ENCODE data around the gene C1QTNF1.
"Not testable (repeated sequence)": the region's sequence is repeated elsewhere in the genome, so short reads cannot be mapped to it uniquely, and the experiment has no call there.

Gene C1QTNF1

GRCh38 chr17:79029327-79030009 lies 5.5 kb downstream of the C1QTNF1 start:
- TF ChIP-seq CTCF (IDR thresholded peaks at IDR 0.05; ENCODE audit: borderline replicate concordance, insufficient read depth, low read depth, low read length), result no peak
- no peak overlapping the region for H3K4me3 ChIP-seq (ENCODE audit: low read depth, low read length)

GRCh38 chr17:79030636-79031035 lies 6.7 kb downstream of the C1QTNF1 start:
- H3K4me3 ChIP-seq (ENCODE audit: low read depth, low read length), result not testable (repeated sequence)

- TF ChIP-seq CTCF (IDR thresholded peaks at IDR 0.05; ENCODE audit: borderline replicate concordance, insufficient read depth, low read depth, low read length), result no peak
- H3K4me3 ChIP-seq (ENCODE audit: low read depth, low read length), result no peak overlapping the region
Measured at GRCh38 chr17:79031996-79032875, 8.3 kb downstream of the C1QTNF1 start.

GRCh38 chr17:79033046-79033616 lies 9.2 kb downstream of the C1QTNF1 start:
- H3K4me3 ChIP-seq (ENCODE audit: low read depth, low read length), result no peak overlapping the region
- TF ChIP-seq CTCF (IDR thresholded peaks at IDR 0.05; ENCODE audit: borderline replicate concordance, insufficient read depth, low read depth, low read length), result no peak

GRCh38 chr17:79033741-79034501 lies 10.0 kb downstream of the C1QTNF1 start:
- no peak overlapping the region for H3K4me3 ChIP-seq (ENCODE audit: low read depth, low read length)
- TF ChIP-seq CTCF (IDR thresholded peaks at IDR 0.05; ENCODE audit: borderline replicate concordance, insufficient read depth, low read depth, low read length), result no peak

GRCh38 chr17:79034931-79035485 lies 11.0 kb downstream of the C1QTNF1 start:
- TF ChIP-seq CTCF (IDR thresholded peaks at IDR 0.05; ENCODE audit: borderline replicate concordance, insufficient read depth, low read depth, low read length), result no peak
- H3K4me3 ChIP-seq (ENCODE audit: low read depth, low read length), result no peak overlapping the region

- H3K4me3 ChIP-seq (ENCODE audit: low read depth, low read length), result no peak overlapping the region
- no peak for TF ChIP-seq CTCF (IDR thresholded peaks at IDR 0.05; ENCODE audit: borderline replicate concordance, insufficient read depth, low read depth, low read length)
Measured at GRCh38 chr17:79035686-79036085, 11.7 kb downstream of the C1QTNF1 start.
